H7 (cell line): ENCODE data around the gene ZNF358. TPM values are rescaled to one million over a fixed set of nuclear protein-coding genes. Genes with fewer than 3 reads are reported as not detected.

ENCODE experiments used
- DNase-seq: peaks from one replicate; pipeline ENCODE4 v3.0.0; 2012
- H3K27me3 ChIP-seq: 2 replicates; pipeline ENCODE4 v1.6.0; 2011; ENCODE audit warnings: mild to moderate bottlenecking, low read length; ENCODE audit not compliant: control insufficient read depth, insufficient read depth
- H3K36me3 ChIP-seq: replicated peaks from 2 replicates; pipeline ENCODE4 v1.5.1; 2011; ENCODE audit warnings: low read length; ENCODE audit not compliant: control insufficient read depth, insufficient read depth
- H3K4me3 ChIP-seq: 2 replicates; pipeline ENCODE4 v1.5.1; 2011; ENCODE audit warnings: low read depth, mild to moderate bottlenecking, control low read depth, low read length, moderate library complexity; ENCODE audit not compliant: insufficient read depth
- total RNA-seq: library from RNA; depleted of rRNA; stranded (reverse); fragments of >200 nt; shearing (Covaris generic); gene quantifications from 2 replicates; pipeline ENCODE4 v1.2.3, GENCODE V29; 2014; rRNA removed

Gene ZNF358
- 52.1 and 54.8 TPM in 2 replicates for total RNA-seq

DNA sequence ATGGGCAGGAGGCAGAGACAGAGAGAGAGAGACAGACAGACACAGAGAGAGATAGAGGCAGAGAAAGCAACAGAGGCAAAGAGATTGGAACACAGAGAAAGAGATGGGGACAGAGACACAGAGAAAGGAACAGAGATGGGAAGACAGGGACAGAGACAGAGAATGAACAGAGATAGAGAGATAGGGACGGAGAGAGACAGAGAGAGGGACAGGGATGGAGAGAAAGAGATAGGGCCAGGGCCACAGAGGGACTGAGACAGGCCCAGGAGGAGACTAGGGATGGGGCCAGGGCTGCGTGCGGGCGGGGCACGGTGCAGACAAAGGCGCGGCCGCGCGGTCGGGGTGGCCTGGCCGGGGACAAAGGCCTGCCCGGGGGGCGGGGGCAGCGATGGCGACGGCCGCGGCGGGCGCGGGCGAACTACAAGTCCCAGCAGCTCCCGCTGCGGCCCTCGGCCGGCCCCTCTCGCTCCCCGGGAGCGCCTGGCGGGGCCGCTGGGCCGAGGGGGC is at the start of gene ZNF358:
Gene ZNF358 (plus strand): TSS at position 459 of the 507 bp plus-strand sequence. CDS start 3,140 bp downstream, outside the sequence.
- H3K4me3 ChIP-seq: peak within 1 kb of the TSS; percentile 67
- no peaks in the 10 kb centered on the region for H3K36me3 ChIP-seq
- peak; percentile 99 for DNase-seq
- no peaks in the 10 kb centered on the region for H3K27me3 ChIP-seq

DNA sequence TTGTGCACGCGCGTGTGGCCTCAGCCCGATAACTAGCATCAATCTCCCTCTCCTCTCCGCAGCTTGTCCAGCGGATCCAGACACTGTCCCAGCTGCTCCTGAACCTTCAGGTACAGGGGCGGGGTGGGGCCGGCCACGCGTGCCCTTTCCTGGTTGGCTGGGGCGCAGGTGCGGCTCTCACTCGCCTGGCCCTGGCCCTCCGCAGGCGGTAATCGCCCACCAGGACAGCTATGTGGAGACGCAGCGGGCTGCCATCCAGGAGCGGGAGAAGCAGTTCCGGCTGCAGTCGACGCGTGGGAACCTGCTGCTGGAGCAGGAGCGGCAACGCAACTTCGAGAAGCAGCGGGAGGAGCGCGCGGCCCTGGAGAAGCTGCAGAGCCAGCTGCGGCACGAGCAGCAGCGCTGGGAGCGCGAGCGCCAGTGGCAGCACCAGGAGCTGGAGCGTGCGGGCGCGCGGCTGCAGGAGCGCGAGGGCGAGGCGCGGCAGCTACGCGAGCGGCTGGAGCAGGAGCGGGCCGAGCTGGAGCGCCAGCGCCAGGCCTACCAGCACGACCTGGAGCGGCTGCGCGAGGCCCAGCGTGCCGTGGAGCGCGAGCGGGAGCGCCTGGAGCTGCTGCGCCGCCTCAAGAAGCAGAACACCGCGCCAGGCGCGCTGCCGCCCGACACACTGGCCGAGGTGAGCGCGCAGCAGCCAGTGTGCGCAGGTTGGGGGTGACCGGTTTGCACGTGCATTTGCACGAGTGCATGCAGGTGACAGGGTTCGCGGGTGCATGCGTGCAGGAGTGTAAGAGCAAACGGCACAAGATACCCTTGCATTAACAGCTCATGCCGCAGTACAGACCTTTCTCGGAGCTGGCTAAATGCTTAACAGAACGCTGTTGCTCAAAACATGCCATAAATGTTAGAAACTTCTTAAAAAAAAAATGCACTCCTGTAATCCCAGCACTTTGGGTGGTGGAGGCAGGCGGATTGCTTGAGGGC is 48.6 kb upstream of the ZNF358 start:
- Histone ChIP-seq H3K4me3 (no peak overlapping the region), H3K27me3 (no peaks in the 10 kb centered on the region), H3K36me3 (peaks cover 2% of the 10 kb centered on the region)
- peak; percentile 54 for DNase-seq

GRCh38 chr19:7468840-7469239 is 47.1 kb upstream of the ZNF358 start:
- H3K27me3 ChIP-seq: no peaks in the 10 kb centered on the region
- peaks cover 2% of the 10 kb centered on the region for H3K36me3 ChIP-seq

GRCh38 chr19:7469669-7470285 is 46.1 kb upstream of the ZNF358 start:
- Histone ChIP-seq H3K27me3 (no peaks in the 10 kb centered on the region), H3K36me3 (peaks cover 2% of the 10 kb centered on the region), H3K4me3 (no peak overlapping the region)
- DNase-seq: no peak

More at GRCh38 chr19:7468840-7469239, 47.1 kb upstream of the ZNF358 start:
- H3K4me3 ChIP-seq: no peak overlapping the region
- no peak for DNase-seq

DNA sequence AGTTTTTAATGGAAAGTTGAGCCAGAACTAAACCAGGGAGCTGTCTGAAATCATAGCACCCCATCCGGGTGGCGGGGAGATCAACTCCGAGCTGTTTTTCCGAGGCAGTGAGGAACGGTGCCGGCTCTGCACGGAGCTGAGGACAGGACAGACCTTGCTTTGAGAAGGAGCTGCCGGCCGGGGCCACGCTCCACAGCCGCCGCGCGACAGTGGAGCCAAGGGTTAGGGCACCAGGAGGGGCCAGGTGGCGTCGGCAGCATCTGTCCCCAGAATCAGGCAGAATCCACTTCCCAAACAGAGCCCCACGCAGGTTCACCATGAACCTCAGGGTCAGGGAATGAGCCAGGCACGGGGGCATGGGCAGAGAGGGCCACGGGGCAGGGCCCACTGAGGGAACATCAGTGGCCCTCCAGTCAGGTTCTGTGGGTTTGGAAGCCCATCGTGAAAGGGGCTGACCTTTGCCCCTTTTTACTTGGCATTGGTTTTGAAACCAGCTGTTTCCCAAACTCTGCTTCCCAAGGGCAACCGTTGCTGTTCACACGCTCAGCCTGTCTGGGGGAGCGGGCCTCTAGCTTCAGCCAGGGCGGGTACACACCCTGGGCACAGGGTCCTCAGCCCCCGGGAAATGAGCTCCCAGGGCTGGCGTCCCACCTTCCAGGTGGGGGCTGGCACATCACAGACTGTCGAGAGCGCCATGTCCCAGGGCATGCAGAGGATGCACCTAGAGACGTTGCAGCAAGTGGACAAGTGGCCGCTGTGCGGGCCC is 45.2 kb upstream of the ZNF358 start:
- Histone ChIP-seq H3K27me3 (no peaks in the 10 kb centered on the region), H3K36me3 (peaks cover 2% of the 10 kb centered on the region), H3K4me3 (no peak overlapping the region)
- DNase-seq: no peak

DNA sequence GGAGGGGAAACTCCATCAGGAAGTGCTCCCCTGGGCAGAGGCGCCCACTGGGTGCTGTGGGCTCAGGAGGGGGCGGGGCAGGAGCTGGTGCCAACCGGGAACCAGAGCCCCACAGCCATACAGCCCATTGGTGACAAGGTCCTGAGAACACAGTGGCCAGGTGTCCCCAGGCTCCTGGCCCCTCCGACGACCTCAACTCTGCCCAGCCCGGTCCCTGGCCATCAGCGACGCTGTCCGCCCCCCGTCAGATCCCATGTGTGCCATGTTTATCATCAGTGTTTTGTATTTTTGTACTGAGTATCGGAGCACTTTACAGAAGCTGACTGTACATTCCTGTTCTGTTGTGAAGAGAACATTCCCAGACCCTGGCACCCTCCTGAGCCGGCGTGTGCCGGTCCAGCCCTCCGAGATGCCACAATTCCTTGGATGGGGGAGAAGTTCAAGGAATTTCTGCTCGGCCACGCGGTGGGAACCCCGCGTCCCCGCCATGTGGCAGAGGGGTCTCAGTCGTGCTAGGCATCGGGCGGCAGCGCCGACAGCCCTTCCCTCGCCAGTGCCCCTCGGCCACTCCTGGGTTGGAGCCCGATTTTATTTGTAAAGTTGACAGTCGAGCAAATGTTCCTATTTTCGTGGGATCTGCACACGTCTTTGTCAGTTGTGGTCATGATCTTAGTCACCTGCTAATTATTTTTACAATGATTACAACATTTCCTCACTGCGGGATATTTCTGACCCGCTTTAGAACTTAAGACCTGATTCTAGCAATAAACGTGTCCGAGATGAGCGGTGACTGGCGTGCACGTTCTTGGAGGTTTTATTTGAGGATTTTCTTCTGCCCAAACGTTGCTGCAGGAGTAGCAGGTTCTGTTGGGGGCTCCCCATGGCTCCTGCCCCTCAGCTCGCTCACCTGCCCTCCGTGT is 43.9 kb upstream of the ZNF358 start:
- no peaks in the 10 kb centered on the region for H3K27me3 ChIP-seq
- peaks cover 2% of the 10 kb centered on the region for H3K36me3 ChIP-seq
- peak; percentile 41 for DNase-seq
- H3K4me3 ChIP-seq: no peak overlapping the region

GRCh38 chr19:7475665-7476064 is 40.2 kb upstream of the ZNF358 start:
- Histone ChIP-seq H3K4me3 (no peak overlapping the region), H3K36me3 (peaks cover 2% of the 10 kb centered on the region), H3K27me3 (no peaks in the 10 kb centered on the region)
- no peak for DNase-seq

GRCh38 chr19:7476241-7476640 is 39.7 kb upstream of the ZNF358 start:
- no peaks in the 10 kb centered on the region; the same call in 1 of the 2 replicates for H3K36me3 ChIP-seq
- DNase-seq: no peak
- no peaks in the 10 kb centered on the region for H3K27me3 ChIP-seq
- no peak overlapping the region for H3K4me3 ChIP-seq

GRCh38 chr19:7476777-7477494 is 39.0 kb upstream of the ZNF358 start:
- H3K27me3 ChIP-seq: no peaks in the 10 kb centered on the region; the same call in 1 of the 2 replicates
- H3K36me3 ChIP-seq: no peaks in the 10 kb centered on the region
- no peak overlapping the region for H3K4me3 ChIP-seq
- peak; percentile 65 for DNase-seq

DNA sequence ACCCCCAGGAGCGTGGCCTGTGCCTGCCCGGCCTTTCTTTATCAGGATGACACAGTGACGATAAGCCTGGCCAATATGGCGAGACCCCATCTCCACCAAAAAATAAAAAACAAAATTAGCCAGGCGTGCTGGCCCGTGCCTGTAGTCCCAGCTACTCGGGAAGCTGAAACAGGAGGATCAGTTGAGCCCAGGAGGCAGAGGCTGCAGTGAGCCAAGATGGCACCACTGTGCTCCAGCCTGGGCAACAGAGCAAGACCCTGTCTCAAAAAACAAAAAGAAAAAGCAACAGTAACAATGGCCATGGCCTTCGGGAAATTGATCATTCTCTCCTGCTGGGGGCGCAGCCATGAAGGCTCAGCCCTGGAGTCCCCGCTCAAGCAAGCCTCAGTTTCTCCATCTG is 38.1 kb upstream of the ZNF358 start:
- no peak for DNase-seq
- Histone ChIP-seq H3K4me3 (no peak overlapping the region), H3K36me3 (no peaks in the 10 kb centered on the region), H3K27me3 (no peaks in the 10 kb centered on the region; the same call in 1 of the 2 replicates)

DNA sequence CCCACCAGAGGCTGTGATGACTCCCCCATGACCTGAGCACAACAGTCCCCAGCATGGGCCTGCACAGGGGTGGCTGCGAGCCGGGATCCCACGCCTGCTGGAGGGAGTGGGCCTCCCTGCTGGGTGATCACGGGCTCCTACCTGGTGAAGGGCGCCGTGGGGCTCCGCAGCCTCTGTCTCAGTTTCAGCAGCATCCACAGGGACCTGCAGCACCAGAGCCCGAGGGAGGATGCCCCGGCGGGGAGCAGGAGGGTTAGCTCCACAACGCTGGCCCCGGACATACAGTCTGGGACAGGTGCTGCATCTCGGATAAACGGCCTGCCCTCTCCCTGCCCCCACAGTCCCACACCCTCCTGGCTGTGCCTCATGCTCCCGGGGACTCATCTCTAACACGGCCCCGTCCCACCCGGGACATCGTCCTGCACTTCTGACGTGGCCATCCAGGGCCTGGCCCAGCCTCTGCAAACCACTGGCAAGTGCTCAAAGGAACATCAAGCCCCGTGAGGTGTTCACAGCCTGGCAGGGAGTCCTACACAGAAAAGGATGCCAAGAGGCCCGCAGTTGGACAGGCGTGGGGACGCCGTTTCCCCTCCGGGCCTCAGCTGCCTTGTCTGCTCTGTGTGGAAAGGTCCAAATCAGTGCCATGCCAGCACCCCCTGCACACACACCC is 37.6 kb upstream of the ZNF358 start:
- Histone ChIP-seq H3K27me3 (no peaks in the 10 kb centered on the region; the same call in 1 of the 2 replicates), H3K4me3 (no peak overlapping the region), H3K36me3 (no peaks in the 10 kb centered on the region)
- peak; percentile 63 for DNase-seq

- H3K4me3 ChIP-seq: no peak overlapping the region
- H3K36me3 ChIP-seq: no peaks in the 10 kb centered on the region
- H3K27me3 ChIP-seq: no peaks in the 10 kb centered on the region; the same call in 1 of the 2 replicates
- DNase-seq: peak; percentile 56
Observed at GRCh38 chr19:7478843-7479227, 37.1 kb upstream of the ZNF358 start.
